K562 (cell line): Measurements from ENCODE around the gene C1orf74. TPM values are rescaled to one million over a fixed set of nuclear protein-coding genes. Genes with fewer than 3 reads are reported as not detected.

Experiments used
- CHD4 ChIP-seq: fragments of 200-600 bp; sonication (generic); IDR thresholded peaks from 3 replicates; pipeline ENCODE4 v1.6.1; 2012; ENCODE audit warnings: low read depth, mild to moderate bottlenecking, mixed read lengths, low read length, inconsistent platforms; ENCODE audit not compliant: insufficient read depth, insufficient replicate concordance, poor library complexity, severe bottlenecking
- DMBX1 ChIP-seq: fragments of 250-450 bp; sonication (Bioruptor Pico); IDR thresholded peaks from 2 replicates; pipeline ENCODE4 v1.8.0; 2022; ENCODE audit warnings: inconsistent platforms, mild to moderate bottlenecking, moderate library complexity, borderline replicate concordance
- FUS ChIP-seq: fragments of 200-400 bp; formaldehyde crosslinking; optimal IDR thresholded peaks from 2 replicates; pipeline ENCODE3; 2017; ENCODE audit warnings: low read depth, low read length
- KAT7 ChIP-seq: sonication (generic); formaldehyde crosslinking; IDR thresholded peaks from 2 replicates; pipeline ENCODE4 v1.8.0; 2022; ENCODE audit warnings: missing genetic modification reagents, mild to moderate bottlenecking, borderline replicate concordance
- NCOR1 ChIP-seq: fragments of 450-650 bp; IDR thresholded peaks from 2 replicates; pipeline ENCODE4 v1.6.1; 2016; ENCODE audit warnings: mild to moderate bottlenecking, moderate library complexity
- RBM34 ChIP-seq: fragments of 200-400 bp; formaldehyde crosslinking; IDR thresholded peaks from 2 replicates; pipeline ENCODE4 v1.6.1; 2018; ENCODE audit warnings: low read length, borderline replicate concordance; ENCODE audit not compliant: insufficient read depth
- RFX1 ChIP-seq: fragments of 450-650 bp; IDR thresholded peaks from 2 replicates; pipeline ENCODE4 v1.6.1; 2016; ENCODE audit warnings: mild to moderate bottlenecking, moderate library complexity
- SIRT6 ChIP-seq: IDR thresholded peaks from one replicate; pipeline ENCODE4 v1.6.1; 2012; ENCODE audit warnings: low read depth, mild to moderate bottlenecking, control low read depth, inconsistent platforms, low read length, moderate library complexity
- ZBTB34 ChIP-seq: fragments of 250-450 bp; sonication (Bioruptor Pico); IDR thresholded peaks from 2 replicates; pipeline ENCODE4 v1.8.0; 2021; ENCODE audit warnings: mild to moderate bottlenecking, moderate library complexity
- ZNF253 ChIP-seq: fragments of 250-450 bp; sonication (Bioruptor Pico); conservative IDR thresholded peaks from 2 replicates; pipeline ENCODE4 v1.6.1; 2021; ENCODE audit warnings: mild to moderate bottlenecking
- ZNF324 ChIP-seq: fragments of 250-450 bp; sonication (Bioruptor Pico); IDR thresholded peaks from 2 replicates; pipeline ENCODE4 v1.4.0; 2020; ENCODE audit warnings: mild to moderate bottlenecking
- ZNF384 ChIP-seq: IDR thresholded peaks from 2 replicates; pipeline ENCODE4 v1.6.1; 2012; ENCODE audit warnings: low read depth, low read length, improper control_type of control experiment
- ZNF764 ChIP-seq: fragments of 250-450 bp; sonication (Bioruptor Pico); IDR thresholded peaks from 2 replicates; pipeline ENCODE4 v1.4.0; 2020; ENCODE audit warnings: low read depth, mild to moderate bottlenecking, moderate library complexity
- polyA plus RNA-seq, 8 experiments: library from polyadenylated mRNA; depleted of rRNA in 4 of 8; stranded (reverse) in 5 of 8; unstranded in 3 of 8; fragments of >200 nt; fragmentation: Nextera tagmentation in 2 of 8; fragmentation: Illumina TruSeq in 1 of 8; extraction: Ambion mirVana in 2 of 8; extraction: Trizol in 1 of 8; gene quantifications; 2 replicates each; pipeline versions ENCODE4 v1.2.1 to v1.2.3, GENCODE V29; 2011 to 2014; ENCODE audit warnings: inconsistent platforms in 1 of 8, missing spikeins in 1 of 8
- total RNA-seq, 7 experiments: library from RNA; depleted of rRNA in 6 of 7; stranded (reverse); fragments of >200 nt in 6 of 7; fragmentation: Illumina TruSeq in 2 of 7; extraction: Trizol in 2 of 7; gene quantifications; 2 replicates each; pipeline versions ENCODE4 v1.2.1 to v1.2.3, GENCODE V29; 2011 to 2021; ENCODE audit warnings: low replicate concordance in 1 of 7
- TF ChIP-seq, protein P1 (sequence below): sonication (generic); formaldehyde crosslinking; IDR thresholded peaks from 2 replicates; pipeline ENCODE4 v1.8.0; 2022; ENCODE audit warnings: missing genetic modification reagents, mild to moderate bottlenecking, borderline replicate concordance
- TF ChIP-seq, protein P2 (sequence below): sonication (generic); formaldehyde crosslinking; IDR thresholded peaks from 2 replicates; pipeline ENCODE4 v1.8.0; 2022; ENCODE audit warnings: mild to moderate bottlenecking, missing genetic modification reagents
- TF ChIP-seq, protein P3 (sequence below): fragments of 250-450 bp; sonication (Bioruptor Pico); IDR thresholded peaks from 2 replicates; pipeline ENCODE4 v1.8.0; 2022; ENCODE audit warnings: inconsistent platforms, mild to moderate bottlenecking, moderate library complexity, borderline replicate concordance
- TF ChIP-seq, protein P4 (sequence below): fragments of 450-650 bp; IDR thresholded peaks from 2 replicates; pipeline ENCODE4 v1.6.1; 2014; ENCODE audit warnings: low read depth, mild to moderate bottlenecking, moderate library complexity, borderline replicate concordance

Gene C1orf74
- total and polyA plus RNA-seq, 9 of the 15 experiments (the other 6 are each of a cell fraction or from before 2014, with no cell fraction given), result 4.0 to 7.6 (median 5.7) TPM

- peak; percentile 74 for TF ChIP-seq NCOR1
- no peak for TF ChIP-seq ZBTB34 (CRISPR knock-in tag)
- no peak for TF ChIP-seq FUS
- TF ChIP-seq ZNF764, result no peak
- peak; percentile 93; the same call in 1 of the 2 replicates for TF ChIP-seq KAT7 (CRISPR knock-in tag)
- no peak for TF ChIP-seq SIRT6
- no peak for TF ChIP-seq DMBX1
- TF ChIP-seq, protein P1, sequence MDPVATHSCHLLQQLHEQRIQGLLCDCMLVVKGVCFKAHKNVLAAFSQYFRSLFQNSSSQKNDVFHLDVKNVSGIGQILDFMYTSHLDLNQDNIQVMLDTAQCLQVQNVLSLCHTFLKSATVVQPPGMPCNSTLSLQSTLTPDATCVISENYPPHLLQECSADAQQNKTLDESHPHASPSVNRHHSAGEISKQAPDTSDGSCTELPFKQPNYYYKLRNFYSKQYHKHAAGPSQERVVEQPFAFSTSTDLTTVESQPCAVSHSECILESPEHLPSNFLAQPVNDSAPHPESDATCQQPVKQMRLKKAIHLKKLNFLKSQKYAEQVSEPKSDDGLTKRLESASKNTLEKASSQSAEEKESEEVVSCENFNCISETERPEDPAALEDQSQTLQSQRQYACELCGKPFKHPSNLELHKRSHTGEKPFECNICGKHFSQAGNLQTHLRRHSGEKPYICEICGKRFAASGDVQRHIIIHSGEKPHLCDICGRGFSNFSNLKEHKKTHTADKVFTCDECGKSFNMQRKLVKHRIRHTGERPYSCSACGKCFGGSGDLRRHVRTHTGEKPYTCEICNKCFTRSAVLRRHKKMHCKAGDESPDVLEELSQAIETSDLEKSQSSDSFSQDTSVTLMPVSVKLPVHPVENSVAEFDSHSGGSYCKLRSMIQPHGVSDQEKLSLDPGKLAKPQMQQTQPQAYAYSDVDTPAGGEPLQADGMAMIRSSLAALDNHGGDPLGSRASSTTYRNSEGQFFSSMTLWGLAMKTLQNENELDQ (CRISPR knock-in tag), result no peak
- TF ChIP-seq RBM34, result no peak
- TF ChIP-seq ZNF384, result peak; percentile 46; the same call in 1 of the 2 replicates
- TF ChIP-seq, protein P2, sequence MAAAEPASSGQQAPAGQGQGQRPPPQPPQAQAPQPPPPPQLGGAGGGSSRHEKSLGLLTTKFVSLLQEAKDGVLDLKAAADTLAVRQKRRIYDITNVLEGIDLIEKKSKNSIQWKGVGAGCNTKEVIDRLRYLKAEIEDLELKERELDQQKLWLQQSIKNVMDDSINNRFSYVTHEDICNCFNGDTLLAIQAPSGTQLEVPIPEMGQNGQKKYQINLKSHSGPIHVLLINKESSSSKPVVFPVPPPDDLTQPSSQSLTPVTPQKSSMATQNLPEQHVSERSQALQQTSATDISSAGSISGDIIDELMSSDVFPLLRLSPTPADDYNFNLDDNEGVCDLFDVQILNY (CRISPR knock-in tag), result peak; percentile 48; the same call in 1 of the 2 replicates
- no peak for TF ChIP-seq ZNF324 (CRISPR knock-in tag)
- TF ChIP-seq ZNF253 (CRISPR knock-in tag), result no peak
- TF ChIP-seq, protein P3, sequence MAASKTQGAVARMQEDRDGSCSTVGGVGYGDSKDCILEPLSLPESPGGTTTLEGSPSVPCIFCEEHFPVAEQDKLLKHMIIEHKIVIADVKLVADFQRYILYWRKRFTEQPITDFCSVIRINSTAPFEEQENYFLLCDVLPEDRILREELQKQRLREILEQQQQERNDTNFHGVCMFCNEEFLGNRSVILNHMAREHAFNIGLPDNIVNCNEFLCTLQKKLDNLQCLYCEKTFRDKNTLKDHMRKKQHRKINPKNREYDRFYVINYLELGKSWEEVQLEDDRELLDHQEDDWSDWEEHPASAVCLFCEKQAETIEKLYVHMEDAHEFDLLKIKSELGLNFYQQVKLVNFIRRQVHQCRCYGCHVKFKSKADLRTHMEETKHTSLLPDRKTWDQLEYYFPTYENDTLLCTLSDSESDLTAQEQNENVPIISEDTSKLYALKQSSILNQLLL (CRISPR knock-in tag), result no peak
- TF ChIP-seq CHD4, result peak; percentile 45
- TF ChIP-seq RFX1, result no peak
- TF ChIP-seq, protein P4, sequence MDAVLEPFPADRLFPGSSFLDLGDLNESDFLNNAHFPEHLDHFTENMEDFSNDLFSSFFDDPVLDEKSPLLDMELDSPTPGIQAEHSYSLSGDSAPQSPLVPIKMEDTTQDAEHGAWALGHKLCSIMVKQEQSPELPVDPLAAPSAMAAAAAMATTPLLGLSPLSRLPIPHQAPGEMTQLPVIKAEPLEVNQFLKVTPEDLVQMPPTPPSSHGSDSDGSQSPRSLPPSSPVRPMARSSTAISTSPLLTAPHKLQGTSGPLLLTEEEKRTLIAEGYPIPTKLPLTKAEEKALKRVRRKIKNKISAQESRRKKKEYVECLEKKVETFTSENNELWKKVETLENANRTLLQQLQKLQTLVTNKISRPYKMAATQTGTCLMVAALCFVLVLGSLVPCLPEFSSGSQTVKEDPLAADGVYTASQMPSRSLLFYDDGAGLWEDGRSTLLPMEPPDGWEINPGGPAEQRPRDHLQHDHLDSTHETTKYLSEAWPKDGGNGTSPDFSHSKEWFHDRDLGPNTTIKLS, result peak; percentile 99
Measured at GRCh38 chr1:209827384-209828262, 43.3 kb upstream of the C1orf74 start, which contains the start of gene UTP25 (continued).
